Activated T-helper 1 cell treated with anti-CD3 and anti-CD28 coated beads, Interleukin-2, amount 50 U/mL, for 16 hours (primary cell): ENCODE measurements around the gene KMO.

ENCODE experiments used
- DNase-seq, 2 donors: peaks; one replicate each; pipeline ENCODE4 v3.0.0-alpha.2; 2020; ENCODE audit warnings: low read depth in 1 of 2, low spot score in 1 of 2

The KMO gene

GRCh38 chr1:241536969-241537368 lies 4.8 kb downstream of the KMO start:
- no peak for DNase-seq

DNA sequence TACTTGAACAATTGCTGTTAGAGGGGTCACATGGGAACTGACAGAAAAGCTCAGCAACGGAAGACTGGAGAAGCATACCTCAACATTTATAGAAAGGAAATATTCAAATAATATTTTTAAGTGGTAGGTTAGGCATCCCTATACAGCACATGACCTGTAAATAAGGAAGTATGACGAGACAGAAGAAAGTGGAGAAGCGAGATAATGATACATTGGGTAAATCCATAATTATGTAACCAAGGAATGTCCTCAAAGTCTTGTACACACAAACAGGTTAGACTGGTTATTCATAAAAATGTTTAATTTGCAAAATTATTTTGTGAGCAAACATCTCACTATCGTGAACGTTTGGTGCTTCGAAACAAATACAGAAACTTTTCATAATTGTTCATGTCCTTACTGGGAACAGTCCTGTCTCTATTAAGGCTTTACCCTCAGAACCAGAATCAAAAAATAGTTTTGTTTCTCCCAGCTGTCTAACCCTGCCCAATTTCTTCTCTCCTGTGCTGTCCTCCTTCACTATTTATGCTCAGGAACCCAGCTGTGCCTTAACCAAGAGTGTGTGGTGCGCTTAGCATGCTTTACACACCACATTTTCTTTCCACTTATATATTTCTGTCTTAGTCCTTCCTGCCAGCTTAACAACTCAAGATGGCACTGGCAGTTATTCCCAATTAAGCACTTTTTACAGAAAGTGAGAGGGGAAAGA lies 10.2 kb downstream of the KMO start:
- no peak for DNase-seq

- DNase-seq = no peak
Observed at GRCh38 chr1:241548008-241548407, 15.8 kb downstream of the KMO start.

DNA sequence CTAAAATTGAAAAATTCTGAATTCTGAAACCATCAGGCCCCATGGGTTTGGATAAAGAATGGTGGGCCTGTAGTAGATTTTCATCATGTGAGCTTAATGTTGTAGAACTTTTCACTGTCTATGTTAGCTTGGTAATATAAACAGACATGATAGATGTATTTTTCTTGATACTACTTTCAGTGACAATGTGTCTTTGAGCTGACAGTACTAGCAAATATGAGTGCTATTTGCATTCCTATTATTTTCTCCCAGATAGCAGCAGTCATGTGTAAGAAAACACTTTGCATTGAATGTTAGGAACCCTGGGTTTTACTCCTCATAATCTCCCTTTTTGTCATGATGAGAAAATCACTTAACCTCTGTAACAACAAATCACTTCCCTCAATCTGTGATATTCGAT lies 18.1 kb downstream of the KMO start:
- DNase-seq = no peak

DNA sequence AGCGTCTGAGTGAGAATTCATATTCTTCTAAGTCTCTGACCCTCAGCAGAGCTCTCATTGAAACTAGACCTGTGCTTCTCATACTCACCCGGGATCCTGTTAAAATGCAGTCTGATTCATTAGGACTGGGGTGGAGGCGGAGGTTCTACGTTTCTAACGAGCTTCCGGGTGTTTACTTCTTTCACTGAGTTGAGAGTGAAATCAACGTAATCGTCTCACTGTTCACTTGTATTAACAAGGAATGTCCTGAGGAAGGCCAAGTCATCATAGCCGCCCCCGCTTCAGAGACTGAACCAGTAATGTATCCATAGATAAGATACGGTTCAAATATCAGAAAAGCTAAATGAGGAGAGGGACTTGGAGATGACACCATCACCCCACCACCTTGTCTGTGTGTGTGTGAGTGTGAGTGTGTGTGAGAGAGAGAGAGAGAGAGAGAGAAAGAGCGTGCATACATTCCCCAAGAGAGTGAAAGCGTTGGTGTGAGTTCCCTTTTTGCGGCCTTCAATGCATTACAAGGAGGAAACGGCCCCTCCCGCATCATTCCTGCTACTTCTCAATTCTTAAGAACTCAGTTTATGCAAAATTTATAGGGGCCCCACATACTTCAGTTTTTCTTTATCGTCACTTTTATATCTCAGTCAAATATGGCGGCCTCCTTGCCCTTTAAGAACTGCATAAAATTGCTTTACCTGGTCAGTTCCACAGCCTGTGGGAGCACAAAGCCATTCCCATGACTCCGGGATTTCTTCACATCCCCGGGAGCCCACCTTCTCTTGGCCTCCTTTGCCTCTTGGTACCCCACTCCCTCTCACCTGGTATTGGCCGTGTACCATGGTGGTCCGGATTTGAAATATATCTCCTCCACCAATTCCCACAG lies 19.8 kb downstream of the KMO start:
- DNase-seq = no peak

DNA sequence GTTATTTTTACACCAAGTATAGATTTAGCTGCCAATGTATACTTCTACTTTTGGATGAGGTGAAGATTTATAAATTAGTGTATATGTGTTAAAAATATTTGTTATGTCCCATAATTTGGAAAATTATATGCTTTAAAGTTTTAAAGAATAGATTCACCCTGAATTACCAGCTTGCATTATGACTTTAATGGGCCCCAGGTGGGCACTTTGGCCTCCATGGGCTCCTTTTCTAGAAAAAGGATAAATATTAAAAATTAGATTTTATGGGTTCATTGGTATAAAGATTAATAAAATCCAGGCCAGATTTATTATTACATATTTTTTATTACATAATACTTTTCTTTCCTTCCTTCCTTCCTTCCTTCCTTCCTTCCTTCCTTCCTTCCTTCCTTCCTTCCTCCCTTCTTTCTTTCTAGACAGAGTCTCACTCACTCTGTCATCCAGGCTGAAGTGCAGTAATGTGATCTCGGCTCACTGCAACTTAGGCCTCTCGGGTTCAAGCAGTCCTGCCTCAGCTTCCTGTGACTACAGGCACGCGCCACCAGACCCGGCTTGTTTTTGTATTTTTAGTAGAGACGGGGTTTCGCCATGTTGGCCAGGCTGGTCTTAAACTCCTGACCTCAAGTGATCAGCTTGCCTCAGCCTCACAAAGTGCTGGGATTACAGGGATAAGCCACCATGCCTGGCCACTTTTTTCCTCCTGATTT lies 21.9 kb downstream of the KMO start:
- DNase-seq = no peak

- DNase-seq = no peak
Observed at GRCh38 chr1:241555526-241555925, 23.3 kb downstream of the KMO start.

DNA sequence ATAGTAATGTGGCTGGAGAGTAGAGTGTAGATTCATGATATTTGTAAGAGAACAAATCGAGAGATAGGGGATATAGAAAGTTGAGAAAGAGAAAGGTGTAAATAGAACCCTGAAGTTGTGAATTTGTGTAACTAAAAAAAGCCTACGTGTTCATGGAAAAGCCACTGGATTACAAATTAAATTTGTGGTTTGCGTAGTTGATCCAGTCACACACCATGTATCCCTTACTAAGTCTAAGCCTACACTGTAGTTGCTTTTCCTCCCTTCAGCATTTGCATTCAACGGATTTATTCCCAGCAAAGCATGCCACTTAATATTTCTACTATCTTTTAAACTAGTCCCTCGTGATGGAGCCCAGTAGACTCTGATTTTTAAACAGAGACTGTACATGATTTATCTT lies 24.9 kb downstream of the KMO start:
- no peak for DNase-seq

DNA sequence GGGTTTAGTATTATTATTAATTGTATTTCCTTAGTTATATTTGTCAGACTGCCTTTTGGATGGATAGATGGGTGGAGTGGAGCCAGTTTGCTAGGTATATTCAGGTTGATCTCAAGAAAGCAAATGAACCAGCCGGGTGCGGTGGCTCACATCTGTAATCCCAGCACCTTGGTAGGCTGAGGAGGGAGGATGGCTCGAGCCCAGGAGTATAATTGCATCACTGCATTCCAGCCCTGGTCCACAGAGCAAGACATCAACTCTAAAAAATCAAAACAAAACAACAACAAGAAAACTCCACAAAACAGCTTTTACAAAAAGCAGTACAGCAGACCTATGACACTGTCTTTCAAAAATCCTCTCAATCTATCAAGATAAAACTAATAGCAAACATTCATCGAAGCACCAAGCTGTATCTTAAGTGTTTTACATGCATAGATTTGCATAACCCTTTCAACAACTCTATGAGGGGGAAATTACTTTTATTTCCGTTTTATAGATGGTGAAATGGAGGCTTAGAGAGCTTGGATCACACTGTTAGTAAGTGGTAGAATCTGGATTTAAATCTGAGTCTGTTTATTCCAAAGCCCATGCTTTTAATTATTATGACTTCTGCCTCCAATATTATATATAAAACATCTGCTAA lies 25.5 kb downstream of the KMO start:
- no peak for DNase-seq

DNA sequence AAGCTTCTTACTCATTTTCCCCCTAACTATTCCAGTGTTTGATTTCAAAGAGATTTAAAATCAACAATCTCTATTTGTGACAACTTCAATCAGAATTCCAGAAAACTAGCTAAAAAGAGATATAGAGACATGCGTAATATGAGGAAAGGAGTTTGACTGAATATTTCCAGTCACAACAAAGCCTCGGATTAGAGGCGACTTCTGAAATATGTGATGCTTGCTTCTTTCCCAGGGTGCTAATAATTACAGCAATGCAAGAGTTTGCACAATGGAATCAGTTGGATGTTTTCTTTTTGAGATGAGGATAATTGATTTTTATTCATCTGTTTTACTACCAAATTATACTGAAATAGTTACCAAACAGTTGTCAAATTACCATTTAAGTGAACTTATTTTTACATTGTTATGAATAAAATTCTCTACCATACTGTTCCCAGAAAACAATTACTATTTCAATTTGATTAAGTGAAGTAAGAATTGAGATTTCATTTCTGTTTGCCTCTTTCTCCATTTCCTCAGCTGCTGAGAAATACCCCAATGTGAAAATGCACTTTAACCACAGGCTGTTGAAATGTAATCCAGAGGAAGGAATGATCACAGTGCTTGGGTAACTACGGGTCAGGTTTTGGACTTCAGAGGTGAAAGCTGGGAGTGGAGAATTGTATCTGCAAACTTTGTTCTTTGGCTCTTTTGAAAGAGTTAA lies 28.1 kb downstream of the KMO start:
- DNase-seq = no peak

GRCh38 chr1:241560849-241561187 lies 28.6 kb downstream of the KMO start:
- DNase-seq = no peak

DNA sequence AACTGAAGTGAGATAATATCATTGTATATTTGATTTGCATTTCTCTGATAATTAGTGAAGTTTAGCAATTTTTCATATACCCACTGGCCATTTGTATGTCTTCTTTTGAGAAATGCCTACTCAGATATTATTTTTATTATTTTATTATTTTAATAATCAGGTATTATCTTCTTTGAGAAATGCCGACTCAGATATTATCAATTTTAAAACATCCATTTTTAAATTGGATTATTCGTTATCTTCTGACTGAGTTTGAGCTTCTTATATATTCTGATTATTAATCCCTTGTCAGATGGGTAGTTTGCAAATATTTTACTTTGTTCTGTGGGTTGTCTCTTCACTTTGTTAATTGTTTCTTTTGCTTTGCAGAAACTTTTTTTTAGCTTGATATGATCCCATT lies 37.7 kb downstream of the KMO start:
- DNase-seq = no peak

- DNase-seq = no peak
Observed at GRCh38 chr1:241574154-241574553, 42.0 kb downstream of the KMO start.

- no peak for DNase-seq
Observed at GRCh38 chr1:241579434-241579833, 47.3 kb downstream of the KMO start.

DNA sequence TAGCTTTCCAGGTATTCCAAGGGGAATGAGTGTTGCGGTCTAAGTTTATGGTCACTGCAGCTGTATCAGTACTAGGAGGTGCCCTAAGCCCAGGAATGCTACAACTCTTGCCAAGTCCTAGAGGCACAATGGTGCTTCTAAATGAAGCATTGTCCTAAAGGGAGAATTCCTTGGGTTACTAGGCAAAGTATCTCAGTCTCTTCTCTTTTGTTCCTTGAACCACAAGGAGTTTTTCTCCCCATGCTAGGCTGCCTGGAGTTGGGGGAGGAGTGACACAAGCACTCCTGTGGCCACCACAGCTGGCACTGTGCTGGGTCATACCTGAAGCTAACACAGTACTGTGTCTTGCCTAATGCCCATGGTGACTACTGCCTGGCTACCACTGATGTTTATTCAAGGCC lies 50.7 kb downstream of the KMO start:
- DNase-seq = no peak

DNA sequence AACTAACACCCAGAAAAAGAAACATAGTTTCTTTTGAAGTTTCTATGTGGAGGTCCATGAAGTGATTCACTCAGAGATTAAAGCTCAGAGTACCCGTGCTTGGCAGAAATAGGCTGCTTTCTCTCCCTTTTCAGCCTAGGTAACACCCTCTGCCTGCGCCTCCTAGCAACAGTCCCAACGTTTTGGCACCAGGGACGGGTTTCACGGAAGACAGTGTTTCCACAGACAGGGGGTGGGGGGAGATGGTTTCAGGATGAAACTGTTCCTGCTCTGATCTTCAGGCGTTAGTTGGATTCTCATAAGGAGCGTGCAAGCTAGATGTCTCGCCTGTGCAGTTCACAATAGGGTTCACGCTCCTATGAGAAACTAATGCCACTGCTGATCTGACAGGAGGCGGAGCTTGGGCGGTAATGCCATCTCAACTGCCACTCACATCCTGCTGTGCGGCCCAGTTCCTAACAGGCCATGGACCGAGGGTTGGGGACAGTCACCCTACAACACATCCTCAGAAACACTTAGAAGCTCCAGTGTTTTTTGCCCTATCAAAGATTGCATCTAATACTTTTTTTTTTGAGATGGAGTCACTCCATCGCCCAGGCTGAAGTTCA lies 54.8 kb downstream of the KMO start:
- no peak for DNase-seq

- DNase-seq = no peak
Observed at GRCh38 chr1:241589521-241589920, 57.3 kb downstream of the KMO start.

- no peak for DNase-seq
Observed at GRCh38 chr1:241590719-241591118, 58.5 kb downstream of the KMO start.

- no peak for DNase-seq
Observed at GRCh38 chr1:241591317-241591716, 59.1 kb downstream of the KMO start.

DNA sequence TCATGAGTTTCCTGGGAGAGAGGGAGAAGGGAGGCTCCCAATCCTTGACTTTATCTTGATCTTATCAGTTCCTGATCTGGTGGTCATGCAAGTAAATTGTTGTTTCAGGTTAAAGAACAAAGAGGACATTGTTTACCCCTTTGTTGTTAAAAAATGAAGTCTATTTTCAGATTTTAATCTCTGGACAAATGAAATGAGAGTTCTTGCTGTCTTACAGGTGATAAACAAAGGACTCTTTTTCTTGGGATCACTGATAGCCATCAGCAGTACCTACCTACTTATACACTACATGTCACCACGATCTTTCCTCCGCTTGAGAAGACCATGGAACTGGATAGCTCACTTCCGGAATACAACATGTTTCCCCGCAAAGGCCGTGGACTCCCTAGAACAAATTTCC lies 59.6 kb downstream of the KMO start:
- DNase-seq = no peak
